ENCODE data around the gene SCUBE1.

DNA sequence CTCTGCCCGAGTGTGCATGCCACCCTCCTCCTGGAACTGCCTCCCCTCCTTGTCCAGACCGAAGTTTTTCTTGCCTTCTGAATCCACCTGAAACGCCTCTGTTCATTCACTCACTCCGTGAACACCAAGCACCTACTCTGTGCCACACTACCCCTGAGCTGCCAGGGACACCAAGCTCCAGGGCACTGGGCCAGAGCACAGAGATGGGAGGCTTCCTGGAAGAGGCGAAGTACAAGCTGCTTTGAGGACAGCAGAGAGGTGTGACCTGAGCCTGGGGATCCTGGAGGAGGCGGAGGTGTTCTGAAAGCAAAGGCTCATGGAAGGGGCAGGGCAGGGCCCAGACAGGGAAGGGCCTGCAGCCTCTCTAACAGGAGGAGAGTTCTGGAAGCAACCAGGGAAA lies 47.5 kb downstream of the SCUBE1 start:
- TF ChIP-seq, protein P1, sequence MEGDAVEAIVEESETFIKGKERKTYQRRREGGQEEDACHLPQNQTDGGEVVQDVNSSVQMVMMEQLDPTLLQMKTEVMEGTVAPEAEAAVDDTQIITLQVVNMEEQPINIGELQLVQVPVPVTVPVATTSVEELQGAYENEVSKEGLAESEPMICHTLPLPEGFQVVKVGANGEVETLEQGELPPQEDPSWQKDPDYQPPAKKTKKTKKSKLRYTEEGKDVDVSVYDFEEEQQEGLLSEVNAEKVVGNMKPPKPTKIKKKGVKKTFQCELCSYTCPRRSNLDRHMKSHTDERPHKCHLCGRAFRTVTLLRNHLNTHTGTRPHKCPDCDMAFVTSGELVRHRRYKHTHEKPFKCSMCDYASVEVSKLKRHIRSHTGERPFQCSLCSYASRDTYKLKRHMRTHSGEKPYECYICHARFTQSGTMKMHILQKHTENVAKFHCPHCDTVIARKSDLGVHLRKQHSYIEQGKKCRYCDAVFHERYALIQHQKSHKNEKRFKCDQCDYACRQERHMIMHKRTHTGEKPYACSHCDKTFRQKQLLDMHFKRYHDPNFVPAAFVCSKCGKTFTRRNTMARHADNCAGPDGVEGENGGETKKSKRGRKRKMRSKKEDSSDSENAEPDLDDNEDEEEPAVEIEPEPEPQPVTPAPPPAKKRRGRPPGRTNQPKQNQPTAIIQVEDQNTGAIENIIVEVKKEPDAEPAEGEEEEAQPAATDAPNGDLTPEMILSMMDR (conservative IDR thresholded peaks at IDR 0.05; ENCODE audit: low read length): no peak
- no peak for TF ChIP-seq EZH2phosphoT487 (IDR thresholded peaks at IDR 0.05; ENCODE audit: borderline replicate concordance)

Measured in Loucy (cell line).